Mesenchymal stem cell (in vitro differentiated cells and primary cell): Measurements from ENCODE around the gene IFNGR1.
A peak's percentile ranks its signal among the peaks of the same experiment; 100 is the strongest.

Experiments used
- DNase-seq: peaks from one replicate; pipeline ENCODE4 v3.0.0-alpha.2; 2013
- H2AFZ ChIP-seq: one replicate; pipeline ENCODE4 v1.6.1; 2013; ENCODE audit warnings: low read depth, mild to moderate bottlenecking, control low read depth, inconsistent platforms, low read length, moderate library complexity
- H2AK5ac ChIP-seq: 2 replicates; pipeline ENCODE4 v1.6.1; 2013; ENCODE audit warnings: low read length, moderate library complexity, mild to moderate bottlenecking, inconsistent platforms; ENCODE audit not compliant: severe bottlenecking
- H2BK120ac ChIP-seq: one replicate; pipeline ENCODE4 v1.6.1; 2013; ENCODE audit warnings: low read depth, mild to moderate bottlenecking, inconsistent platforms, low read length, moderate library complexity
- H2BK12ac ChIP-seq, 2 experiments: one replicate each; pipeline ENCODE4 v1.6.1; 2013; ENCODE audit warnings: inconsistent platforms in 2 of 2, low read length in 2 of 2, mild to moderate bottlenecking in 2 of 2, moderate library complexity in 2 of 2, control low read depth in 1 of 2
- H2BK15ac ChIP-seq: one replicate; pipeline ENCODE4 v1.6.1; 2013; ENCODE audit warnings: mild to moderate bottlenecking, low read depth, inconsistent platforms; ENCODE audit not compliant: poor library complexity, severe bottlenecking
- H2BK5ac ChIP-seq: 2 replicates; pipeline ENCODE4 v1.6.1; 2013; ENCODE audit warnings: low read depth, mild to moderate bottlenecking, low read length, control low read depth, inconsistent platforms; ENCODE audit not compliant: poor library complexity, severe bottlenecking
- H3K14ac ChIP-seq, 2 experiments: one replicate each; pipeline ENCODE4 v1.6.1; 2013; ENCODE audit warnings: inconsistent platforms in 2 of 2, low read length in 2 of 2, control low read depth in 1 of 2, mild to moderate bottlenecking in 1 of 2, moderate library complexity in 1 of 2
- H3K18ac ChIP-seq, 2 experiments: one replicate each; pipeline ENCODE4 v1.6.1; 2013; ENCODE audit warnings: inconsistent platforms in 2 of 2, low read length in 2 of 2, control low read depth in 1 of 2, low read depth in 1 of 2, mild to moderate bottlenecking in 1 of 2
- H3K23ac ChIP-seq, 2 experiments: one replicate each; pipeline ENCODE4 v1.6.1; 2013; ENCODE audit warnings: inconsistent platforms in 2 of 2, low read length in 2 of 2, mild to moderate bottlenecking in 2 of 2, moderate library complexity in 2 of 2, control low read depth in 1 of 2
- H3K27ac ChIP-seq: 2 replicates; pipeline ENCODE4 v1.5.1; 2013; ENCODE audit warnings: mild to moderate bottlenecking, moderate library complexity, low read length, control low read depth, inconsistent platforms; ENCODE audit not compliant: poor library complexity, severe bottlenecking
- H3K27me3 ChIP-seq, 2 experiments: 2 replicates each; pipeline versions ENCODE4 v1.6.1 to v1.7.0; 2013; ENCODE audit warnings: low read length in 2 of 2, mild to moderate bottlenecking in 2 of 2, moderate library complexity in 2 of 2, control low read depth in 1 of 2, inconsistent platforms in 1 of 2; ENCODE audit not compliant: control insufficient read depth in 1 of 2, insufficient read depth in 1 of 2
- H3K36me3 ChIP-seq, 2 experiments: 2 replicates each; pipeline versions ENCODE4 v1.6.1 to v1.7.0; 2013; ENCODE audit warnings: low read length in 2 of 2, control low read depth in 1 of 2, inconsistent platforms in 1 of 2, low read depth in 1 of 2, mild to moderate bottlenecking in 1 of 2; ENCODE audit not compliant: insufficient read depth in 2 of 2, control insufficient read depth in 1 of 2
- H3K4ac ChIP-seq, 2 experiments: one replicate each; pipeline ENCODE4 v1.6.1; 2013; ENCODE audit warnings: inconsistent platforms in 2 of 2, low read length in 2 of 2, mild to moderate bottlenecking in 2 of 2, moderate library complexity in 2 of 2, control low read depth in 1 of 2, low read depth in 1 of 2
- H3K4me1 ChIP-seq: 2 replicates; pipeline ENCODE4 v1.6.1; 2013; ENCODE audit warnings: low read depth, low read length, control low read depth; ENCODE audit not compliant: control insufficient read depth, insufficient read depth
- H3K4me2 ChIP-seq: 2 replicates; pipeline ENCODE4 v1.6.1; 2013; ENCODE audit warnings: low read length, mild to moderate bottlenecking, inconsistent platforms; ENCODE audit not compliant: poor library complexity, severe bottlenecking
- H3K4me3 ChIP-seq, 2 experiments: 2 replicates each; pipeline versions ENCODE4 v1.5.1 to v1.7.0; 2013; ENCODE audit warnings: low read length in 2 of 2, mild to moderate bottlenecking in 2 of 2, control low read depth in 1 of 2, low read depth in 1 of 2; ENCODE audit not compliant: insufficient read depth in 1 of 2
- H3K79me1 ChIP-seq: replicated peaks from 2 replicates; pipeline ENCODE4 v1.6.1; 2013; ENCODE audit warnings: mild to moderate bottlenecking, control low read depth, low read length, inconsistent platforms; ENCODE audit not compliant: poor library complexity, severe bottlenecking
- H3K9ac ChIP-seq: 2 replicates; pipeline ENCODE4 v1.7.0; 2013; ENCODE audit warnings: mild to moderate bottlenecking, low read length, moderate library complexity
- H3K9me3 ChIP-seq: 2 replicates; pipeline ENCODE4 v1.7.0; 2013; ENCODE audit warnings: mild to moderate bottlenecking, low read length; ENCODE audit not compliant: control insufficient read depth
- H4K8ac ChIP-seq: one replicate; pipeline ENCODE4 v1.6.1; 2013; ENCODE audit warnings: inconsistent platforms, mild to moderate bottlenecking, low read length, moderate library complexity
- H4K91ac ChIP-seq: one replicate; pipeline ENCODE4 v1.6.1; 2013; ENCODE audit warnings: mild to moderate bottlenecking, low read length, inconsistent platforms
- WGBS: methylation state at CpG from one replicate; pipeline ENCODE4 v1.1.7; 2013; ENCODE audit warnings: mixed read lengths; 5-methylcytosine and 5-hydroxymethylcytosine counted together

The IFNGR1 gene

DNA sequence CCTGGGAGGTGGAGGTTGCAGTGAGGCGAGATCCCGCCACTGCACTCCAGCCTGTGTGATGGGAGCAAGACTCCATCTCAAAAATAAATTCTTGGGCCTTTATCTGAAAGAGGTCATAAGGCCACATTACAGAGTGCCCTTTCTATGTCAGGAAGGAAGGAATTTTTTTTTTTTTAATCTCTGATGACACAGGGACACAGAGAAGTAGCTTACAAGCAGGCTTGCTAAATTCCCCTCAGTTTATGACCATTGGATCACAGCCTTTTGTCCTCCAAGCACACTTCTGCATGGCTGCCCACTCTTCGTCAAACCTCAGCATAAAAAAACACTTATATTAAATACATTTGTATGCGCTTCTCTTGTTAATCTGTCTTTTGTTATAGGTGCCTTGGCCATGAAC lies 7.5 kb upstream of the IFNGR1 start:
- no peak overlapping the region for H4K91ac ChIP-seq
- no peaks in the 10 kb centered on the region for H3K79me1 ChIP-seq
- no peak overlapping the region for H3K18ac ChIP-seq
- H3K36me3 ChIP-seq, result no peaks in the 10 kb centered on the region
- no peak overlapping the region for H2AFZ ChIP-seq
- no peaks in the 10 kb centered on the region for H3K27me3 ChIP-seq
- no peak overlapping the region for H2BK12ac ChIP-seq
- H3K27ac ChIP-seq, result no peak overlapping the region
- H3K4ac ChIP-seq, result no peak overlapping the region
- H2BK120ac ChIP-seq, result no peak overlapping the region
- H3K9me3 ChIP-seq, result no peaks in the 10 kb centered on the region
- no peak for DNase-seq
- no peak overlapping the region for H2AK5ac ChIP-seq
- no peaks in the 10 kb centered on the region for H3K4me1 ChIP-seq
- WGBS, result 76% methylated on average over 2 of the region's 4 CpGs
- no peak overlapping the region for H3K4me2 ChIP-seq
- H2BK5ac ChIP-seq, result no peak overlapping the region
- no peak overlapping the region for H3K4me3 ChIP-seq
- H4K8ac ChIP-seq, result no peak overlapping the region
- H2BK15ac ChIP-seq, result no peak overlapping the region
- no peak overlapping the region for H3K14ac ChIP-seq
- H3K23ac ChIP-seq, result no peak overlapping the region
- H3K9ac ChIP-seq, result no peak overlapping the region

DNA sequence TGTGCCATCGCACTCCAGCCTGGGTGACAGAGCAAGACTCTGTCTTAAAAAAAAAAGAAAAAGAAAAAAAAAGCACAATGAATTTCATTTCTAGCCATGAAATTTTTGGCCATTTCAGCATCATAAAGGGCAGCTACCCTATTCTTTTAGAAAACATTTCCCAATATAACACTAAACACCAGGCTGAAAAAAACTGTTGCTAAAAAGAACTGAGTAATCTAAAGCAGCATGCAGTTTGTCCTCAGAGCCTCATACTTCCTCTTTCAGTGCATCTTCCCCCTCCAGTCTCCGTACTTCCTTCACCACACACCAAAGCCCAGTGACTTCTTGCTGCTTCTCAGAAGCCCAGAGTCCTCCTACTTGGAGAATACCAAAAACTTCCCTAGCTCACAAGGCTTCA lies 5.6 kb upstream of the IFNGR1 start:
- Histone ChIP-seq H3K23ac (no peak overlapping the region), H3K36me3 (no peaks in the 10 kb centered on the region), H3K4me1 (no peaks in the 10 kb centered on the region), H3K4me2 (no peak overlapping the region), H2BK5ac (no peak overlapping the region), H2BK12ac (no peak overlapping the region), H2BK120ac (no peak overlapping the region), H3K14ac (no peak overlapping the region), H4K91ac (no peak overlapping the region), H3K18ac (no peak overlapping the region), H3K27ac (no peak overlapping the region), H3K9me3 (no peaks in the 10 kb centered on the region), H3K79me1 (no peaks in the 10 kb centered on the region), H3K27me3 (no peaks in the 10 kb centered on the region), H3K4ac (no peak overlapping the region), H3K9ac (no peak overlapping the region), H2BK15ac (no peak overlapping the region), H2AFZ (no peak overlapping the region), H2AK5ac (no peak overlapping the region), H3K4me3 (no peak overlapping the region), H4K8ac (no peak overlapping the region)
- WGBS, result 100% methylated on average over 1 of the region's 2 CpGs
- DNase-seq, result no peak

DNA sequence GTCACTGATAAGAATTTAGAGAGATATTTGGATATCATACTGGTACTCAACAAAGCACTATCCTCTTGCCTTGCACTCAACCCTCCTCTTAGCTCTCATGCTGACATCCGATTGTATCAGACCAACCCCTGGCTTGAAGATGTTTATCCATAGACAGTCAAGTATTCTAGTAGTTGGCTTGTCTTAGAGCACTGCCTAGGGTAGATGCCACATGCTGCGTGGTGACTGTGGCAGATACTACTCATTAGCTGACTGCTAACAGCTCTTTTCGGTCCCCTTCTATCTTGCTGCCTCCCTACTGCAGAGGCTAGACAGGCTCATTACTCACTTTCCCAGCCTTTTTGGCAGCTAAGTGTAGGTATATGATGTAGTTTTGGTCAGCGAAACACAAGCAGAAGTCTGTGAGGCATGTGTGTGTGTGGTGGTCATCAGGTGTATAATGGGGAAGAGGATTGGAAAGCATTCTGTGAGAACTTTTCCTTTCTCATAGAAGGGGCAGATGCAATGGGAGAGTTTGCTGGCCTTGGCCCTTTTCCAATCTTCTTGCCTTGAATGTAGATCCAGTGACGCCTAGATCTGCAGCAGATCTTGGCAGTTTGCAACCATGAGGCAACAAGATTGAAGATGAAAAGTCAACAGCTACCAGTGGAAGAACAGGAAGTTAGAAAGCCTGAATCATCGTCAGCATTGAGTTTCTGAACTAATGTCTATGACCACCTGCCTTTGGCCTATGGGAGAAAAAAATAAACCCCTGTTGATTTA lies 4.4 kb upstream of the IFNGR1 start:
- WGBS, result 97% methylated on average over 6 of the region's 6 CpGs
- no peak overlapping the region for H3K9ac ChIP-seq
- no peak overlapping the region for H3K18ac ChIP-seq
- no peaks in the 10 kb centered on the region for H3K4me1 ChIP-seq
- no peak overlapping the region for H4K8ac ChIP-seq
- H2BK120ac ChIP-seq, result no peak overlapping the region
- no peak overlapping the region for H3K4ac ChIP-seq
- no peak overlapping the region for H3K27ac ChIP-seq
- H2BK12ac ChIP-seq, result peak overlapping the region in 1 of 2 experiments; percentile 5
- H2BK15ac ChIP-seq, result no peak overlapping the region
- H3K79me1 ChIP-seq, result no peaks in the 10 kb centered on the region
- H3K27me3 ChIP-seq, result no peaks in the 10 kb centered on the region
- H3K23ac ChIP-seq, result no peak overlapping the region
- no peaks in the 10 kb centered on the region for H3K36me3 ChIP-seq
- no peaks in the 10 kb centered on the region for H3K9me3 ChIP-seq
- peak; percentile 45 for DNase-seq
- no peak overlapping the region for H4K91ac ChIP-seq
- H2AFZ ChIP-seq, result no peak overlapping the region
- H3K14ac ChIP-seq, result peak overlapping the region in 1 of 2 experiments; percentile 26
- no peak overlapping the region for H3K4me3 ChIP-seq
- no peak overlapping the region for H2AK5ac ChIP-seq
- no peak overlapping the region for H3K4me2 ChIP-seq
- H2BK5ac ChIP-seq, result no peak overlapping the region

- no peak overlapping the region for H2BK15ac ChIP-seq
- H4K8ac ChIP-seq, result no peak overlapping the region
- H2BK5ac ChIP-seq, result no peak overlapping the region
- H3K9me3 ChIP-seq, result no peaks in the 10 kb centered on the region
- no peak overlapping the region for H2BK120ac ChIP-seq
- peaks cover under 1% of the 10 kb centered on the region for H3K79me1 ChIP-seq
- H3K36me3 ChIP-seq, result no peaks in the 10 kb centered on the region
- no peak for DNase-seq
- H3K14ac ChIP-seq, result no peak overlapping the region
- H3K4ac ChIP-seq, result no peak overlapping the region
- H3K4me1 ChIP-seq, result peaks cover 4% of the 10 kb centered on the region
- no peak overlapping the region for H3K4me2 ChIP-seq
- H2AFZ ChIP-seq, result no peak overlapping the region
- no peaks in the 10 kb centered on the region for H3K27me3 ChIP-seq
- H3K18ac ChIP-seq, result no peak overlapping the region
- no peak overlapping the region for H3K9ac ChIP-seq
- no peak overlapping the region for H3K23ac ChIP-seq
- 94% methylated on average over 2 of the region's 3 CpGs for WGBS
- H3K4me3 ChIP-seq, result no peak overlapping the region
- no peak overlapping the region for H2AK5ac ChIP-seq
- H3K27ac ChIP-seq, result no peak overlapping the region
- no peak overlapping the region for H4K91ac ChIP-seq
- H2BK12ac ChIP-seq, result no peak overlapping the region
Measured at GRCh38 chr6:137222381-137222780, 3.2 kb upstream of the IFNGR1 start.
